T-helper 1 cell treated with Interleukin-12 subunit alpha and Interleukin-12 subunit beta and Interleukin-4 antibody, amounts not matched to agents 30 μg/mL and 1 μg/mL, for 36 hours (primary cell): ENCODE measurements around the gene FFAR4.

Experiments used
- H3K27ac Mint-ChIP-seq: one replicate; pipeline ENCODE4 v1.8.0; 2021; ENCODE audit warnings: mild to moderate bottlenecking, mixed read lengths
- H3K27me3 Mint-ChIP-seq: one replicate; pipeline ENCODE4 v1.8.0; 2021; ENCODE audit warnings: low read depth, mixed read lengths
- H3K36me3 Mint-ChIP-seq: one replicate; pipeline ENCODE4 v1.8.0; 2021; ENCODE audit warnings: low read depth, mixed read lengths
- H3K4me1 Mint-ChIP-seq: one replicate; pipeline ENCODE4 v1.8.0; 2021; ENCODE audit warnings: low read depth, mixed read lengths
- H3K4me3 Mint-ChIP-seq: one replicate; pipeline ENCODE4 v1.8.0; 2021; ENCODE audit warnings: mild to moderate bottlenecking, moderate library complexity, mixed read lengths
- H3K9me3 Mint-ChIP-seq: one replicate; pipeline ENCODE4 v1.8.0; 2021; ENCODE audit warnings: mixed read lengths

FFAR4 gene

DNA sequence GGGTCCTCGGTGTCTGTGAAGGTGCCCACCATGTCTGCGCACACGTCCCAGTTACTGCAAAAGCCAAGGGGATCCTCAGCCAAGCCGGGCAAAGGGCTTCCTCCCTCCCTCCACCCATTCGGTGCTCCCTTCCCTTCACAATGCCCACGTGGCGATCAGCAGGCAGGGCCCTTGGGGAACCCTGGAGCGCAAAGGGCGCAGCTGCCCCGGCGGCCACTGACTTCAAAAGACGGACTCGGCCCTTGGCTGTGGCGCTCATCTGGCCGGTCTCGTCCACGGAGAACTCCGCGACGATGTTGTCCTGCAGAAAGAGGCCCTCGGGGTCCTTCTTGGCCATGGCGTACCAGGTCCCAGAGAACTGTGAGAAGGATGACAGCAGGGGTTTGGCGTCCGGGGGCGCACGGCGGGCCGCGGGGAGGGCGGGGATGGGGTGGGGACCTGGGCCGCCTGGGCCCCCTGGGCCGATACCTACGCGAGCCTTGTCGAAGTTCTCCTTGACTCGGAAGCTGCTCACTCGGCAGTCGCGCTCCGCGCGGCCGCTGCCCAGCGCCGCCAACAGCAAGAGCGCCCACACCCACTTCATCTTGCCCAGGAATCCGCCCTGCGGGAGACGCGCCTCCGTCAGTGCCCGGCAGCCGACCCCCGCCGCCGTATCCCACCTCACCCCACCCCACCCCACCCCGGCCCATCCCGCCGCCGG, 34.1 kb downstream of the FFAR4 start:
- Mint-ChIP-seq H3K4me3 (no peak overlapping the region), H3K27me3 (peaks cover 56% of the 10 kb centered on the region), H3K36me3 (no peaks in the 10 kb centered on the region), H3K27ac (no peak overlapping the region), H3K9me3 (no peaks in the 10 kb centered on the region), H3K4me1 (no peaks in the 10 kb centered on the region)

GRCh38 chr10:93601146-93601773, 34.8 kb downstream of the FFAR4 start, which contains the start of gene RBP4:
Gene RBP4, minus strand, starts transcription at chr10:93601235. Its CDS starts 207 bp downstream, at chr10:93601028.
- Mint-ChIP-seq H3K27ac (no peak within 1 kb of the TSS), H3K27me3 (peaks cover 61% of the 10 kb centered on the region), H3K9me3 (no peaks in the 10 kb centered on the region)

DNA sequence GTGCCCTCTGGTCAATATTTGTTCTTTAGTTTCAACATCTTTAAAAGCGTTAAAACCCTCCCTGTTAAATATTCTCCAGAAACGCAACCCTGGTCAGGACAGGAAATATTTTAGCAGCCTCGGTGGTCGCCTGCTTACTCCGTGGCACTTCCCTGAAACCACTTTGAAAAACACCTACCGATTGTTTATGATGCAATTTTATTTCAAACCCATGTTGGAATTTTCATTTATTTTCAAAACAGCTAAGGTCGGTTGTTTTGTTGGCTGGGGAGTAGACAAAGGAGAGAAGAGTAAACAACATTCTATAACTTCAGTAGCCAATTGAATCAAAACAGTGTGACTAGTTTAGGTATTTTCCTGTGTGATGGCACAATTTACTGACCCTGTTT, 35.3 kb downstream of the FFAR4 start:
- Mint-ChIP-seq H3K27ac (no peak overlapping the region), H3K4me1 (no peaks in the 10 kb centered on the region), H3K9me3 (no peaks in the 10 kb centered on the region), H3K36me3 (no peaks in the 10 kb centered on the region), H3K4me3 (no peak overlapping the region), H3K27me3 (peaks cover 66% of the 10 kb centered on the region)

More at GRCh38 chr10:93601146-93601773, 34.8 kb downstream of the FFAR4 start, which contains the start of gene RBP4:
- H3K4me3 Mint-ChIP-seq, result no peak within 1 kb of the TSS
- H3K36me3 Mint-ChIP-seq, result no peaks in the 10 kb centered on the region
- H3K4me1 Mint-ChIP-seq, result no peaks in the 10 kb centered on the region

GRCh38 chr10:93603023-93603422, 36.6 kb downstream of the FFAR4 start:
- peaks cover 63% of the 10 kb centered on the region for H3K27me3 Mint-ChIP-seq
- no peaks in the 10 kb centered on the region for H3K4me1 Mint-ChIP-seq
- H3K36me3 Mint-ChIP-seq, result no peaks in the 10 kb centered on the region
- H3K4me3 Mint-ChIP-seq, result no peak overlapping the region
- H3K27ac Mint-ChIP-seq, result no peak overlapping the region
- no peaks in the 10 kb centered on the region for H3K9me3 Mint-ChIP-seq

- Mint-ChIP-seq H3K36me3 (no peaks in the 10 kb centered on the region), H3K27ac (no peak overlapping the region), H3K4me1 (no peaks in the 10 kb centered on the region), H3K9me3 (no peaks in the 10 kb centered on the region), H3K4me3 (no peak overlapping the region), H3K27me3 (peaks cover 58% of the 10 kb centered on the region)
Observed at GRCh38 chr10:93604146-93604545, 37.7 kb downstream of the FFAR4 start.

GRCh38 chr10:93608421-93608820, 42.0 kb downstream of the FFAR4 start:
- Mint-ChIP-seq H3K9me3 (no peaks in the 10 kb centered on the region), H3K4me3 (no peak overlapping the region), H3K27ac (no peak overlapping the region), H3K27me3 (peaks cover 25% of the 10 kb centered on the region), H3K4me1 (no peaks in the 10 kb centered on the region), H3K36me3 (no peaks in the 10 kb centered on the region)

- Mint-ChIP-seq H3K36me3 (no peaks in the 10 kb centered on the region), H3K9me3 (no peaks in the 10 kb centered on the region), H3K27ac (no peak within 1 kb of the TSS), H3K4me3 (no peak within 1 kb of the TSS), H3K4me1 (no peaks in the 10 kb centered on the region), H3K27me3 (no peaks in the 10 kb centered on the region)
Observed at GRCh38 chr10:93612311-93612710, 45.8 kb downstream of the FFAR4 start, which contains the start of gene PDE6C. Gene PDE6C, plus strand, starts transcription at chr10:93612537. Its CDS starts 189 bp downstream, at chr10:93612726.

- no peaks in the 10 kb centered on the region for H3K4me1 Mint-ChIP-seq
- H3K9me3 Mint-ChIP-seq, result no peaks in the 10 kb centered on the region
- peaks cover 5% of the 10 kb centered on the region for H3K27me3 Mint-ChIP-seq
- H3K4me3 Mint-ChIP-seq, result no peak overlapping the region
- H3K36me3 Mint-ChIP-seq, result no peaks in the 10 kb centered on the region
- H3K27ac Mint-ChIP-seq, result no peak overlapping the region
Observed at GRCh38 chr10:93613126-93613525, 46.7 kb downstream of the FFAR4 start.

GRCh38 chr10:93614101-93614825, 47.8 kb downstream of the FFAR4 start:
- Mint-ChIP-seq H3K4me3 (no peak overlapping the region), H3K27ac (no peak overlapping the region), H3K4me1 (no peaks in the 10 kb centered on the region), H3K36me3 (no peaks in the 10 kb centered on the region), H3K27me3 (peaks cover 6% of the 10 kb centered on the region), H3K9me3 (no peaks in the 10 kb centered on the region)

DNA sequence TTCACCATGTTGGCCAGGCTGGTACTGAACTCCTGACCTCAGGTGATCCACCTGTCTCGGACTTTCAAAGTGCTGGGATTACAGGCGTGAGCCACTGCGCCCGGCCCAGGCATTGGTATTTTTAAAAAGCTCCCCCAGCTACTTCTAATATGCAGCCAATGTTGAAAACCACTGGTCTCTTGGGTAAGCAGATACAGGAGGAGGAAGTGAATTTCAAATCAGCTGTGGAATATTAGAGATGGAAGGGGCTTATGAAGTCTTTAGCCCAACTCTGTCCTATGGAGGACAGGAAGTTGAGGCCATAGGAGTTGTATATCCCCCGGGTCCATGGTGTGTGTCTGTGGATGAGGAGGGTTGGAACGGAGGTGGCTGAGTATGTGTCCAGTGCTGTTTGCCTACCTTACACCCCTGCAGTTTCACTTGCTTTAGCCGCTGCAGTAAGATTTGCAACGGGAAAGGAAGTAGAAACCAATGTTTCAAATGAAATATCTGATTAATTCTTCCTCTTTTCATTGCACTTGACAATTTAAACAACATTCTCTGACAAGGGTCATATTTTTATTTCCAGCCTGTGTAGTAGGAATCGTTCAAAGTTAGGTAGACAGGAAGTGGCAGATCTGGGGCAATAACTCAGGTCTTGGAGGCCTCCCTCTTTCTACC, 49.2 kb downstream of the FFAR4 start:
- Mint-ChIP-seq H3K4me1 (no peaks in the 10 kb centered on the region), H3K27ac (no peak overlapping the region), H3K9me3 (no peaks in the 10 kb centered on the region), H3K4me3 (no peak overlapping the region), H3K27me3 (peaks cover 11% of the 10 kb centered on the region), H3K36me3 (no peaks in the 10 kb centered on the region)

- Mint-ChIP-seq H3K9me3 (no peaks in the 10 kb centered on the region), H3K36me3 (no peaks in the 10 kb centered on the region), H3K27ac (no peak overlapping the region)
Observed at GRCh38 chr10:93620925-93621324, 54.5 kb downstream of the FFAR4 start.

GRCh38 chr10:93622942-93623341, 56.5 kb downstream of the FFAR4 start:
- Mint-ChIP-seq H3K36me3 (no peaks in the 10 kb centered on the region), H3K27ac (no peak overlapping the region), H3K4me3 (no peak overlapping the region), H3K4me1 (no peaks in the 10 kb centered on the region), H3K9me3 (no peaks in the 10 kb centered on the region), H3K27me3 (peaks cover 28% of the 10 kb centered on the region)

More at GRCh38 chr10:93620925-93621324, 54.5 kb downstream of the FFAR4 start:
- Mint-ChIP-seq H3K4me3 (no peak overlapping the region), H3K27me3 (peaks cover 32% of the 10 kb centered on the region), H3K4me1 (no peaks in the 10 kb centered on the region)

DNA sequence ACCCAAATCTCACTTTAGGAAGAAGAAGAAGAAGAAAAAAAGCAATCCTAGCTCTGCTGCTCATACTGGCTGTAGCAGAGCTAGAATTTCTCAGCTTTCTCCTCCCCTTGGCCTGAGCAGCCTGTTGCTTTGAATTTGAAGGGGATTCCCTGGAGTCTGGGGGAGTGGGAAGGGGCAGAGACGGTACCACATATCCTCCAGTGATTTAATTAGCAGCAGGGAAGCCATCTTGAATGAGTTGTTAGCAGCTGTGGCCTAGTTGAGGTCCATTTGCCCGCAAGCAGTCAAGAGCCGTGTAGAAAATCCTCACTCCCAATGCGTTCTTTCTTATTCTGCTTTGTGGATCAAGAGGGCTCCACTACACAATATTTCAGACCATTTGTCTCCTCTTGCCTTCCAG, 62.4 kb downstream of the FFAR4 start:
- Mint-ChIP-seq H3K9me3 (no peaks in the 10 kb centered on the region), H3K27ac (no peak overlapping the region), H3K4me3 (no peak overlapping the region), H3K27me3 (peaks cover 5% of the 10 kb centered on the region), H3K36me3 (no peaks in the 10 kb centered on the region), H3K4me1 (no peaks in the 10 kb centered on the region)

DNA sequence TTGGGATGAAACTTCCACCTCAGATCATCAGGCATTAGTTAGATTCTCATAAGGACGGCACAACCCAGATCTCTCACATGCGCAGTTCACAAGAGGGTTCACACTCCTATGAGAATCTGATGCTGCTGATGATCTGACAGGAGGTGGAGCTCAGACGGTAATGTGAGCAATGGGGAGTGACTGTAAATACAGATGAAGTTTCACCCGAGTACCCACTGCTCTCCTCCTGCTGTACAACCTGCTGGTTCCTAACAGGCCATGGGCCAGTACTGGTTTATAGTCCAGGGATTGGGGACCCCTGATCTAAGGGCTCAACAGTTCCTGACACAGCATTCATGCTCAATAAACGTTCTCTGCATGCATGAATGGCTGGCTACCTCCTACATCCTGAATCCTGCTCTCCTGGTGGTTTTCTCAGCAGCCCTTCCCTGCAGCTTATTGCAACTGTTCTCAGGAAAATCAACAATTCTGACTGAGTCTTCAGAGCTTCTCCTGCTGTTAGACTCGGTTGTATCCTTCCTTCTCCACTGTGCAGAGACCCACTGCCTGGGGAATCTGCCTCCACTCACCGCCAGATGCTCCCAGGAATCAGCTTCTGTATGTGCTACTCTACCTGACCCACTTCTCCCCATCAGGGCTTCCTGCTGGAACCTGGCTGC, 63.3 kb downstream of the FFAR4 start:
- no peaks in the 10 kb centered on the region for H3K27me3 Mint-ChIP-seq
- H3K4me3 Mint-ChIP-seq, result no peak overlapping the region
- no peaks in the 10 kb centered on the region for H3K4me1 Mint-ChIP-seq
- no peaks in the 10 kb centered on the region for H3K9me3 Mint-ChIP-seq
- H3K36me3 Mint-ChIP-seq, result no peaks in the 10 kb centered on the region
- no peak overlapping the region for H3K27ac Mint-ChIP-seq
